ENCODE results near the gene FBN1. TPM values are rescaled to one million over a fixed set of nuclear protein-coding genes. Genes with fewer than 3 reads are reported as not detected.

The FBN1 gene
- total RNA-seq, 1 experiment from 2014 or later: 5.2 TPM

DNA sequence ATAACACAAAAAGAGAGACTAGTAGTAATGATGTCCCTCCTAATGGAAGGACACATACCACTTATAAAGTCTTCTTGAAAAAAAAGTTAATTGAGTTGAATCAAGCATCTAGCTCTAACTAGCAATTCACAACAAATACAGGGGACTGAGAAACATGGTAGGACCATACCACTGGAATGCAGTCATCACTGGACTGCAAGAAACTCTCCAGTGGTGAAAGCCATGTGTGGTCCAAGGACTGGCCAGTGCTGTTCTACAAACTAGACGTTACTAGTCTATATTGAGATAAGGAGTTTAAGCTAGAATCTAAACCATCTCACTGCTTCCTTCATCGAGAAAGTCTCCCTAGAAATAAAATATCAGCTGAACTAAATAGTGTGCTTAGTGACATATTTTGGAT lies 16.7 kb downstream of the FBN1 start:
- no peak overlapping the region for H3K27ac Mint-ChIP-seq
- H3K4me3 Mint-ChIP-seq: no peak overlapping the region
- no peak for ATAC-seq
- ChIA-PET POLR2A (no interaction called here), CTCF (no interaction called here)
- TF ChIP-seq RELA (CRISPR knock-in tag; IDR thresholded peaks at IDR 0.05; ENCODE audit: borderline replicate concordance): no peak
- TF ChIP-seq NR3C1 (CRISPR knock-in tag; conservative IDR thresholded peaks at IDR 0.05; ENCODE audit: low read depth): no peak
- TF ChIP-seq KAT7 (CRISPR knock-in tag; IDR thresholded peaks at IDR 0.05; ENCODE audit: borderline replicate concordance): no peak
- TF ChIP-seq, protein P1, sequence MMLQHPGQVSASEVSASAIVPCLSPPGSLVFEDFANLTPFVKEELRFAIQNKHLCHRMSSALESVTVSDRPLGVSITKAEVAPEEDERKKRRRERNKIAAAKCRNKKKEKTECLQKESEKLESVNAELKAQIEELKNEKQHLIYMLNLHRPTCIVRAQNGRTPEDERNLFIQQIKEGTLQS (CRISPR knock-in tag; conservative IDR thresholded peaks at IDR 0.05): no peak
- no peak for TF ChIP-seq SP1 (CRISPR knock-in tag; conservative IDR thresholded peaks at IDR 0.05)
- TF ChIP-seq, protein P2, sequence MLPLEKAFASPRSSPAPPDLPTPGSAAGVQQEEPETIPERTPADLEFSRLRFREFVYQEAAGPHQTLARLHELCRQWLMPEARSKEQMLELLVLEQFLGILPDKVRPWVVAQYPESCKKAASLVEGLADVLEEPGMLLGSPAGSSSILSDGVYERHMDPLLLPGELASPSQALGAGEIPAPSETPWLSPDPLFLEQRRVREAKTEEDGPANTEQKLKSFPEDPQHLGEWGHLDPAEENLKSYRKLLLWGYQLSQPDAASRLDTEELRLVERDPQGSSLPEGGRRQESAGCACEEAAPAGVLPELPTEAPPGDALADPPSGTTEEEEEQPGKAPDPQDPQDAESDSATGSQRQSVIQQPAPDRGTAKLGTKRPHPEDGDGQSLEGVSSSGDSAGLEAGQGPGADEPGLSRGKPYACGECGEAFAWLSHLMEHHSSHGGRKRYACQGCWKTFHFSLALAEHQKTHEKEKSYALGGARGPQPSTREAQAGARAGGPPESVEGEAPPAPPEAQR (CRISPR knock-in tag; IDR thresholded peaks at IDR 0.05): no peak
- TF ChIP-seq ZNF232 (CRISPR knock-in tag; IDR thresholded peaks at IDR 0.05): no peak
- no peak for TF ChIP-seq NR1H2 (CRISPR knock-in tag; IDR thresholded peaks at IDR 0.05)
- TF ChIP-seq NFATC4 (CRISPR knock-in tag; IDR thresholded peaks at IDR 0.05): no peak
- TF ChIP-seq, protein P3, sequence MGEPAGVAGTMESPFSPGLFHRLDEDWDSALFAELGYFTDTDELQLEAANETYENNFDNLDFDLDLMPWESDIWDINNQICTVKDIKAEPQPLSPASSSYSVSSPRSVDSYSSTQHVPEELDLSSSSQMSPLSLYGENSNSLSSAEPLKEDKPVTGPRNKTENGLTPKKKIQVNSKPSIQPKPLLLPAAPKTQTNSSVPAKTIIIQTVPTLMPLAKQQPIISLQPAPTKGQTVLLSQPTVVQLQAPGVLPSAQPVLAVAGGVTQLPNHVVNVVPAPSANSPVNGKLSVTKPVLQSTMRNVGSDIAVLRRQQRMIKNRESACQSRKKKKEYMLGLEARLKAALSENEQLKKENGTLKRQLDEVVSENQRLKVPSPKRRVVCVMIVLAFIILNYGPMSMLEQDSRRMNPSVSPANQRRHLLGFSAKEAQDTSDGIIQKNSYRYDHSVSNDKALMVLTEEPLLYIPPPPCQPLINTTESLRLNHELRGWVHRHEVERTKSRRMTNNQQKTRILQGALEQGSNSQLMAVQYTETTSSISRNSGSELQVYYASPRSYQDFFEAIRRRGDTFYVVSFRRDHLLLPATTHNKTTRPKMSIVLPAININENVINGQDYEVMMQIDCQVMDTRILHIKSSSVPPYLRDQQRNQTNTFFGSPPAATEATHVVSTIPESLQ (CRISPR knock-in tag; IDR thresholded peaks at IDR 0.05): no peak
- no peak for TF ChIP-seq ZNF263 (CRISPR knock-in tag; IDR thresholded peaks at IDR 0.05; ENCODE audit: low read depth)
- no peak for TF ChIP-seq PRRX2 (CRISPR knock-in tag; IDR thresholded peaks at IDR 0.05)
- TF ChIP-seq CREB1 (CRISPR knock-in tag; IDR thresholded peaks at IDR 0.05): no peak
- no peak for TF ChIP-seq FOXJ3 (CRISPR knock-in tag; IDR thresholded peaks at IDR 0.05; ENCODE audit: borderline replicate concordance)
- TF ChIP-seq JUN (CRISPR knock-in tag; IDR thresholded peaks at IDR 0.05): no peak
- no peak for TF ChIP-seq FOXK1 (CRISPR knock-in tag; IDR thresholded peaks at IDR 0.05)
- DNase-seq (ENCODE audit: low spot score): no peak
- no peaks in the 10 kb centered on the region for H3K36me3 Mint-ChIP-seq
- H3K27me3 Mint-ChIP-seq (ENCODE audit: low read depth): no peaks in the 10 kb centered on the region
- peaks cover 20% of the 10 kb centered on the region for H3K4me1 Mint-ChIP-seq
- no peaks in the 10 kb centered on the region for H3K9me3 Mint-ChIP-seq

DNA sequence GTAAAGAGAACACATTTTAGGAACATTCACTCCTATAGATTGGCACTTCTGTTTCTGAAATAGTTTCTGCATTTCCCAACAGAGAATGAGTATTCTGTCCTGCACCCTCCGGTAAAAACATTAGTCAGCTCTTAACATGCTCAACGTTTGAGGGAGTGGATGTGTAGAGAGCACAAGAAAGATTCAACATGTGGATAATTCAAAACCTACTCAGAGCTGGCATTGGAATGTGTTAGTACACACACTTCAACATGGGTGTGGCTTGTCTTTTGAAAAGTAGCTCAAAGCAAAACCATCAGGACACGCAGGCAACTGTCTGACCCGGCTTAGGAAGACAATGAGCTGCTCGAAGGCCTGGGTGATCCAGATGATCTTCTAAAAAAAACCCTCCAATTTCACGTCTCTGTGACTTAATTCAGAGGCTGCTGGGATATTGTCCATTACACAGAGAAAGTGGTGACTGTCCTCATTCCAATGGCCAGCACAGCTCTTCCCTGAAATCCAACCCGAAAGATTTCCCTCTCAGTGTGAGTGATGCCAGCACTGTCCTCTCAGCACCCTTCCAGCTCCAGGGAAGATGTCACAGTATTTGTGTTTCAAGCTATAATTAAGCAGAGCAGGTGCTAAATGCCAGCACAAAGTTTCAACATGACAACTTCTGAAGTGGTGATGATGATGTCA lies 18.1 kb downstream of the FBN1 start:
- Mint-ChIP-seq H3K4me3 (no peak overlapping the region), H3K27me3 (ENCODE audit: low read depth) (no peaks in the 10 kb centered on the region), H3K9me3 (no peaks in the 10 kb centered on the region), H3K4me1 (peaks cover 20% of the 10 kb centered on the region), H3K36me3 (no peaks in the 10 kb centered on the region), H3K27ac (no peak overlapping the region)
- ChIA-PET POLR2A (no interaction called here), CTCF (no interaction called here)
- TF ChIP-seq ZNF263 (CRISPR knock-in tag; IDR thresholded peaks at IDR 0.05; ENCODE audit: low read depth) (no peak), ZNF232 (CRISPR knock-in tag; IDR thresholded peaks at IDR 0.05) (no peak), JUN (CRISPR knock-in tag; IDR thresholded peaks at IDR 0.05) (no peak), NFYB (CRISPR knock-in tag; conservative IDR thresholded peaks at IDR 0.05; ENCODE audit: low read depth) (no peak), NR1H2 (CRISPR knock-in tag; IDR thresholded peaks at IDR 0.05) (no peak), TCF7 (CRISPR knock-in tag; IDR thresholded peaks at IDR 0.05; ENCODE audit: low read depth) (no peak), SMAD3 (CRISPR knock-in tag; IDR thresholded peaks at IDR 0.05; ENCODE audit: borderline replicate concordance) (no peak), NFATC4 (CRISPR knock-in tag; IDR thresholded peaks at IDR 0.05) (no peak), RORB (CRISPR knock-in tag; IDR thresholded peaks at IDR 0.05) (no peak), FOXK1 (CRISPR knock-in tag; IDR thresholded peaks at IDR 0.05) (no peak)
- TF ChIP-seq, protein P4, sequence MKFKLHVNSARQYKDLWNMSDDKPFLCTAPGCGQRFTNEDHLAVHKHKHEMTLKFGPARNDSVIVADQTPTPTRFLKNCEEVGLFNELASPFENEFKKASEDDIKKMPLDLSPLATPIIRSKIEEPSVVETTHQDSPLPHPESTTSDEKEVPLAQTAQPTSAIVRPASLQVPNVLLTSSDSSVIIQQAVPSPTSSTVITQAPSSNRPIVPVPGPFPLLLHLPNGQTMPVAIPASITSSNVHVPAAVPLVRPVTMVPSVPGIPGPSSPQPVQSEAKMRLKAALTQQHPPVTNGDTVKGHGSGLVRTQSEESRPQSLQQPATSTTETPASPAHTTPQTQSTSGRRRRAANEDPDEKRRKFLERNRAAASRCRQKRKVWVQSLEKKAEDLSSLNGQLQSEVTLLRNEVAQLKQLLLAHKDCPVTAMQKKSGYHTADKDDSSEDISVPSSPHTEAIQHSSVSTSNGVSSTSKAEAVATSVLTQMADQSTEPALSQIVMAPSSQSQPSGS (CRISPR knock-in tag; IDR thresholded peaks at IDR 0.05; ENCODE audit: borderline replicate concordance, low read depth): no peak
- TF ChIP-seq, protein P5, sequence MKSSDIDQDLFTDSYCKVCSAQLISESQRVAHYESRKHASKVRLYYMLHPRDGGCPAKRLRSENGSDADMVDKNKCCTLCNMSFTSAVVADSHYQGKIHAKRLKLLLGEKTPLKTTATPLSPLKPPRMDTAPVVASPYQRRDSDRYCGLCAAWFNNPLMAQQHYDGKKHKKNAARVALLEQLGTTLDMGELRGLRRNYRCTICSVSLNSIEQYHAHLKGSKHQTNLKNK (CRISPR knock-in tag; IDR thresholded peaks at IDR 0.05): no peak
- TF ChIP-seq, protein P6, sequence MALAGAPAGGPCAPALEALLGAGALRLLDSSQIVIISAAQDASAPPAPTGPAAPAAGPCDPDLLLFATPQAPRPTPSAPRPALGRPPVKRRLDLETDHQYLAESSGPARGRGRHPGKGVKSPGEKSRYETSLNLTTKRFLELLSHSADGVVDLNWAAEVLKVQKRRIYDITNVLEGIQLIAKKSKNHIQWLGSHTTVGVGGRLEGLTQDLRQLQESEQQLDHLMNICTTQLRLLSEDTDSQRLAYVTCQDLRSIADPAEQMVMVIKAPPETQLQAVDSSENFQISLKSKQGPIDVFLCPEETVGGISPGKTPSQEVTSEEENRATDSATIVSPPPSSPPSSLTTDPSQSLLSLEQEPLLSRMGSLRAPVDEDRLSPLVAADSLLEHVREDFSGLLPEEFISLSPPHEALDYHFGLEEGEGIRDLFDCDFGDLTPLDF (CRISPR knock-in tag; IDR thresholded peaks at IDR 0.05): no peak
- TF ChIP-seq, protein P7, sequence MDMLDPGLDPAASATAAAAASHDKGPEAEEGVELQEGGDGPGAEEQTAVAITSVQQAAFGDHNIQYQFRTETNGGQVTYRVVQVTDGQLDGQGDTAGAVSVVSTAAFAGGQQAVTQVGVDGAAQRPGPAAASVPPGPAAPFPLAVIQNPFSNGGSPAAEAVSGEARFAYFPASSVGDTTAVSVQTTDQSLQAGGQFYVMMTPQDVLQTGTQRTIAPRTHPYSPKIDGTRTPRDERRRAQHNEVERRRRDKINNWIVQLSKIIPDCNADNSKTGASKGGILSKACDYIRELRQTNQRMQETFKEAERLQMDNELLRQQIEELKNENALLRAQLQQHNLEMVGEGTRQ (CRISPR knock-in tag; IDR thresholded peaks at IDR 0.05): no peak
- TF ChIP-seq, protein P8, sequence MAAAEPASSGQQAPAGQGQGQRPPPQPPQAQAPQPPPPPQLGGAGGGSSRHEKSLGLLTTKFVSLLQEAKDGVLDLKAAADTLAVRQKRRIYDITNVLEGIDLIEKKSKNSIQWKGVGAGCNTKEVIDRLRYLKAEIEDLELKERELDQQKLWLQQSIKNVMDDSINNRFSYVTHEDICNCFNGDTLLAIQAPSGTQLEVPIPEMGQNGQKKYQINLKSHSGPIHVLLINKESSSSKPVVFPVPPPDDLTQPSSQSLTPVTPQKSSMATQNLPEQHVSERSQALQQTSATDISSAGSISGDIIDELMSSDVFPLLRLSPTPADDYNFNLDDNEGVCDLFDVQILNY (CRISPR knock-in tag; IDR thresholded peaks at IDR 0.05): no peak
- TF ChIP-seq, protein P1 (CRISPR knock-in tag; conservative IDR thresholded peaks at IDR 0.05): no peak
- DNase-seq (ENCODE audit: low spot score): no peak
- ATAC-seq: no peak

All from WTC11 (cell line).